D721Med (cell line): ENCODE results near the gene NNAT.
A peak's percentile ranks its signal among the peaks of the same experiment; 100 is the strongest.
"Not testable (repeated sequence)": the region's sequence is repeated elsewhere in the genome, so short reads cannot be mapped to it uniquely, and the experiment has no call there.

Experiments used
- DNase-seq: peaks from one replicate; pipeline ENCODE4 v3.0.0; 2011; ENCODE audit warnings: low spot score; ENCODE audit not compliant: insufficient read length
- FAIRE-seq: peaks from 2 replicates; lab custom pipeline; 2011; peaks lifted over from hg19 to GRCh38; lab: Jason Lieb, UNC
- TF ChIP-seq, protein P1 (sequence below): IDR thresholded peaks from 2 replicates; pipeline ENCODE4 v1.5.1; 2012; ENCODE audit warnings: mild to moderate bottlenecking, control low read depth; ENCODE audit not compliant: insufficient read depth; ENCODE audit errors: missing control alignments

The NNAT gene, protein sequence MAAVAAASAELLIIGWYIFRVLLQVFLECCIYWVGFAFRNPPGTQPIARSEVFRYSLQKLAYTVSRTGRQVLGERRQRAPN

GRCh38 chr20:37521061-37521771 lies at the start of gene NNAT:
Gene NNAT, plus strand, starts transcription at chr20:37521250. Its CDS starts 82 bp downstream, at chr20:37521332.
- FAIRE-seq, result no peak
- DNase-seq, result peak; percentile 61

GRCh38 chr20:37471741-37472235 lies 49.3 kb upstream of the NNAT start:
- FAIRE-seq (no peak), DNase-seq (no peak)
- TF ChIP-seq, protein P1, sequence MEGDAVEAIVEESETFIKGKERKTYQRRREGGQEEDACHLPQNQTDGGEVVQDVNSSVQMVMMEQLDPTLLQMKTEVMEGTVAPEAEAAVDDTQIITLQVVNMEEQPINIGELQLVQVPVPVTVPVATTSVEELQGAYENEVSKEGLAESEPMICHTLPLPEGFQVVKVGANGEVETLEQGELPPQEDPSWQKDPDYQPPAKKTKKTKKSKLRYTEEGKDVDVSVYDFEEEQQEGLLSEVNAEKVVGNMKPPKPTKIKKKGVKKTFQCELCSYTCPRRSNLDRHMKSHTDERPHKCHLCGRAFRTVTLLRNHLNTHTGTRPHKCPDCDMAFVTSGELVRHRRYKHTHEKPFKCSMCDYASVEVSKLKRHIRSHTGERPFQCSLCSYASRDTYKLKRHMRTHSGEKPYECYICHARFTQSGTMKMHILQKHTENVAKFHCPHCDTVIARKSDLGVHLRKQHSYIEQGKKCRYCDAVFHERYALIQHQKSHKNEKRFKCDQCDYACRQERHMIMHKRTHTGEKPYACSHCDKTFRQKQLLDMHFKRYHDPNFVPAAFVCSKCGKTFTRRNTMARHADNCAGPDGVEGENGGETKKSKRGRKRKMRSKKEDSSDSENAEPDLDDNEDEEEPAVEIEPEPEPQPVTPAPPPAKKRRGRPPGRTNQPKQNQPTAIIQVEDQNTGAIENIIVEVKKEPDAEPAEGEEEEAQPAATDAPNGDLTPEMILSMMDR, result no peak

More at GRCh38 chr20:37521061-37521771, at the start of gene NNAT:
- TF ChIP-seq, protein P1, result no peak

DNA sequence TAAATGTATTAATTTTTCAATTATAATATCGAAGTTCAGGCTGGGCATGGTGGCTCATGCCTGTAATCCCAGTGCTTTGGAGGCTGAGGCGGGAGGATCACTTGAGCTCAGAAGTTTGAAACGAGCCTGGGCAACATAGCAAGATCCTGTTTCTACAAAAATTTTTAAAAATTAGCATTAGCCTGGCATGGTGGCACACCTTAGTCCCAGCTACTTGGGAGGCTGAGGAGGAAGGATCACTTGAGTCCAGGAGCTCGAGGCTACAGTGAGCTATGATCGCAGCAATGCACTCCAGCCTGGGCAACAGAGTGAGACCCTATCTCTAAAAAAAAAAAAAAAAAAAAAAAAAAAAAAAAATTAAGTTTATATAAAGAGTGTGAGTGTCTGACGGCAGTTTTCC lies 48.6 kb upstream of the NNAT start:
- FAIRE-seq, DNase-seq: not testable (repeated sequence)

- FAIRE-seq (no peak), DNase-seq (no peak)
- TF ChIP-seq, protein P1, result no peak
These were observed 47.6 kb upstream of the NNAT start for GRCh38 chr20:37473249-37474000.

DNA sequence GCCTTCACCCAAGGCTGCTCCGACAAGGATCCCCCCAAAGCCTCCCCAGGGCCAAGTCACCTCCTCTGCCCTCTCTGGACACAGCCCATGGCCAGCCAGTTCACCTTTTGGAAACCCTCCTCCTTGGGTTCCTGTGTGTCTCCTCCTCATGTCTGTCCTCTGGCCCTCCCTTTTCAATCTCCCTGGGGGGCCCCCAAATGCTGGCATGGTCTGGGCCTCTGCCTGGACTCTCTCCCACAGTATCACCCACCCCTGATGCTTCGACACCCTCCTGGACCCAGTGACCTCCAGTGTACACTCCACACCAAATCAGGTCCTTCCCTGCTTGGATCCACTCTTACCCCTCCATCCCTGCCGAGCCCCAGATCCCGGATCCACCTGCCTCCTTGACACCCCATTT lies 46.7 kb upstream of the NNAT start:
- no peak for FAIRE-seq
- TF ChIP-seq, protein P1, result no peak
- DNase-seq, result no peak

DNA sequence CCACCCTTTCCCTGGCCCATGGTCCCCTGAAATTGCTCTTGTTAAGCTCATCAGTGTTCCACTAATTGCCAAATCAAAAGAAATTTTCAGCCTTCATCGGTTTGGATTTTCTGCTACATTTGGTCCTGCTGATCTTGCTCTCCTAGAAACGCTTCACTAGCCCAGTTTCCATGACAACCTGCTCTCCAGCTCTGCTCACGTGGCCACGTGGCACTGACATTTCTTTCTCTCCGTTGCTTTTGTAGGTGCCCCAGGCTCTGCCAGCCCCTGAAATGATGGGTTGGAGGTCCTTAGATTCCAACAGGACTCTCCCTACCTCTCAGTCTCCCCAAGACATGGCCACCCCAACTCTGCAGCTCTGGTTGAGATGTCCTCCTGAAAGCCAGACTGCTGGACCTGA lies 45.8 kb upstream of the NNAT start:
- FAIRE-seq, result no peak
- TF ChIP-seq, protein P1, result no peak
- no peak for DNase-seq

DNA sequence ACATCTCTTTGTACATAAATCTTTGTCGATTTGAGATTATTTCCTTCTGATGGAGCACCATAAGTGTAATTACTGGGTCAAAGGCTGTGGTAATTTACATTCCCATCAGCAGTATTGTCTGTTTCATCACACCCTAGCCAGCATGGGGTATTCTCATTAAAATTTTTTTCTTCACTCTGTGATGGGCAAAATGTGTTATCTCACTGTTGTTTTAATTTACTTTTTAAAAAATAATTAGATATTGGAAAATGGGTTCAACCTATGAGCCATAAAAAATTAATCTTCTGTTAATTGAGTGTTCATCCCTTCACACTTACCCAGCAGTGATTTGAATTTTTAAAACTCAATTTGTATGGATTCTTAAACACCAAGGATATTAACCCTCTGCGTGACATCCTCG lies 44.0 kb upstream of the NNAT start:
- TF ChIP-seq, protein P1, result no peak
- no peak for DNase-seq
- no peak for FAIRE-seq
